HG03575 (cell line): ENCODE data around the gene EWSR1.

Experiments used
- ATAC-seq: cut with Tn5 transposase; IDR thresholded peaks from one replicate; pipeline ENCODE4 v1.9.1; 2021; ENCODE audit not compliant: unreplicated experiment, insufficient number of reproducible peaks, low FRiP score; ENCODE audit errors: extremely low read depth

Gene EWSR1

DNA sequence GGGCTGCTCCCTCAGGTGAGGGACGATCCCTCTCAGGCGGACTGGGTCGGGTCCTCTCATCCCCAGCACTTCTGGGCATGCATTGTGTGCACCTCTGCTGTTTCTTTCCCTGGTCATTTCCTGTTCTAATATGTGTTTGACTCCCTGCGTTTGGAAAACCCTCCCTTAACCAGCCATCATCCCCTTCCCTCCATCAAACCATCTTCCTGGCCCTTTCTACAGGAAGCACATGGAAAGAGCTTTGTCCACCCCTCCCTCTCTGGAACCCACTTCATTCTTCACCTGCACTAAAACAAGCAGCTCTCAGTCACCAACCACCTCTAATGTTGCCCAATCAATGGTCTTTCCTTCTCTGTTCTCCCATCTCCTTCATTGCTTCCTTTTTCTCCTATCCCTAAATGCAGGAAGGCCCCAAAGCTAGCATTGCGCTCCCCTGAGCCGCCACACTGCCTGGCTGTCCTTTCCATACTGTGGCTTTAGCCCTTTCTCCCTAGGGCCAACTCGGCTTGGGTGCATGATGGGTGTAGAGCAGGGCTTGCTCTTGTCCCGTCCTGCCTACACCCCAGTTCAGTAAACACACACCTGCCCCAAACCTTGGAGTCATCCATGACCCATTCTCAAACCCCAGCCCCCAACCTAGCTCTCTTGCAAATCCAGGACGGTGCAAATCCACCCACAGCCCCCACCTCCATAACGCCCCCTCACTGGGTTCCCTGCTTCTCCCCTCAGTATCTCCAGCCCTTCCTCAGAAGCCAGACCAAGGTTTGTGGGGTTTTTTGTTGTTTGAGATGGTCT lies 32.9 kb downstream of the EWSR1 start:
- ATAC-seq = no peak

DNA sequence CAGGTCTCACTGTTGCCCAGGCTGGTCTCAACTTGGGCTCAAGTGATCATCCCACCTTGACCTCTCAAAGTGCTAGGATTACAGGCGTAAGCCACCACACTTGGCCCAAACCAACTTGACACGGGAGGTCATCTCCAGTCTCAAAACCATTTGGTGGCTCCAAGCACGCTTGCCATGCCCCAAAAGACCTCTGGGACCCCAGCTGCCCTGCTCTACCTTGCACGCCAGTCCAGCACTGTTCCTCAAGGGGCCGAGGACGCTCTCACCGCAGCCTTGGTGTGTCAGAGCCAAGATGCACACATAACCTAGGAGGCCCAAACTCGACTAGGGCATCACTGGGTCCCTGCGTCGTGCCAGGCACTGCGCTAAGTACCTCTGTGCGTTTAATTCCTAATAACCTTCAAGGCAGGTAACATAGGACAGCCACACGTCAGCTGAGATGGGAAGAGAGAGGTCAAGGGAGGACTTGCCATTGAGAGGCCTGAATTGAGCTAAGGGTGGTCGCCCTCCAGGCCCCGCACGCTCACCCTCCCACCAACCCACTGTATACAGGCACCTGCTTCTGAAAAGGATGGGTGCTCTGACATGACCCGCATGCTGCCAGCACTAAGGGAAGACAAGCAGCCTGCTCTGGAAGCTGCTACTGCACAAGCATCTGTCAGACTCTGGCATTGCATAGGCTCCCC lies 33.8 kb downstream of the EWSR1 start:
- no peak for ATAC-seq

DNA sequence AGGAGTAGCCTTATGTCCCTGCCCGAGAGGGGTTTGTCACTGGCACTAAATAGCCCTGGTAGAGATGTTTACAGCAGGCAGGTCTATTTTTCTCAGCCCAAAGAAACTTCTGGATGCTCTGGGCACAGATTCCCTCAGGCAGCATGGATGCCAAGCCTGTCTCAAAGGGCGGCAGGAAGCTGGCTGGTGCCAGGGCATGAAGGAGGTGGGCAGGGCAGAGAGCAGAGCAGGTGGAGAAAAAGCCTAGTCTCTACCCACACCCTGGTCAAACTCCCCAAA lies 34.3 kb downstream of the EWSR1 start:
- ATAC-seq = no peak

DNA sequence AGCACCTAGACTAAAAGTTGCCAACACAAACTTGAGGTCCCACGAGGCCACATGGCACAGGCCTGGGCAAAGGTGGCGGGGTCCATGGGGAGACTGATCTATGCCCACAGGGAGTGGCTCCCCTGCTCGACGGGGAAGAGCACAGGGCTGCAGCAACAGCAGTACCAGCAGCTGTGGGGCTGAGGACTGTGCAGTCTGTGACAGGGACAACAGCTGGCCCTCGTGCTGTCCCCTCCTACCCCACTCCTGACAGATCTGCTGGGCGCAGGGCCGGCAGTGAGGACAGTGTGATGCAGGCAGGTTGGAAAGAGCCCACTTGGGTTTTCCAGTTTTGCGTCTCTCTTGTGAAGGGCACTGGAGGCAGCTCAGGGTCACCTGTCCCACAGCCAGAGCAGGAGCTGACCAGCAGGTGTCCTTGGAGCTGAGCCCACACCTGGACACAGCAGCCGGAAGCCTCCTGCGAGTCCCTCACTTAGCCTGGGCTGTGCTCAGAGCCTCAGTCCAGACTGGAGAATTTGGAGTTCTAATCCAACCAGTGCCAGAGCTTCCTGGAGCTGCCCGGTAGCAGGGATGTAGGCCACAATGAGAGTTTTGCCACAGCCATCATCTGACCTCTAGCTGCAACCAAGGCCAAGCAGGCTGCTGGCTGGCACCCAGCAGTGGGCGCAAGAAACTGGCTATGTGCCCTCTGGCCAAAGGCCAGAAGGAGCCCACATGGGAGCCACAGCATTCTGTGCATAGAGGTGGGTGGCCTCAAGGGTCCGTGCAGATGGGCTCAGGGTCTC lies 34.8 kb downstream of the EWSR1 start:
- no peak for ATAC-seq

DNA sequence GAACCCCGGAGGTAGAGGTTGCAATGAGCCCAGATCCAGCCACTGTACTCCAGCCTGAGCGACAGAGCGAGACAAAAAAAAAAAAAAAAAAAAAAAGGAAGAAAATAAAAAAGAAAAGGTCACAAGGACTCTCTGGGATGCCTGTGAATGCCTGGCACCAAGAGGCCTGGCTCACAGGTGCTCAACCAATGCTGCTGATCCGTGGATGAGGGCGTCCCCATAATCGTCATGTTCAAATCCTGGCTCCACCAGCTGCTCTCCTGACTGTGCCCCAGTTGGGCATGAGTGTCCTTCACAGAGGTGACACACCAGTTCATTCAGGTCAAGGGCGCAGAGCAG lies 37.7 kb downstream of the EWSR1 start:
- no peak for ATAC-seq

DNA sequence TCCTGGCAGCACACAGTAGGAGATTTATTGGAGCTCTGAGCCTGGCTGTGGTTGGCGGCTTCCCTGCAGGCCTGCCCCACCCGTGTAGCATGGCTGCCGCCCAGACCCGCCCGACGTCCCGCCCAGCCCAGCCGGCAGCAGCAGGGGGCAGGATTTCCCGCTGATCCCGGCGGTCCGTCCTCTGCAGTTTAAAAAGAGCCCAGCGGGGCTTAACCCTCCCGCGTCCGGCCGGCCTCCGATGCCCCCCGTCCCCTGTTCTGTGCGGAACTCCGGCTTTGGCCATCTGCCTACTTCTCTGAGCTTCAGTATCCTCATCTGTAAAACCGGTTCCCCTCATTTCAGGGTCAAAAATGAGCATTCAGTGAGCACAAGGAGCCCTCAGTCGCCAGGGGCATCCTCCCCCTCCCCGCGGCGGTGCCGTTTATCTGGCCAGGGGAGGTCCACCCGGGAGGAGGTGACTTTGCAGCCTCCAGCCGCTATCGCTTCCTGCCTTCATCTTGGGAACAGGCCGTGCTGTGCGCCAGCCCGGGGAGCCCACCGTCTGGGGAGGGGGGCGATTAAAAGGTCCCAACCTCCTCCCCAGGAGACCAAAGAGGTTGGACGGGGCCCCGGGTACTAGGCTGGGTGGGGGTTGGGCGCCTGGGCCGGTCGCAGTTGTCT lies 38.2 kb downstream of the EWSR1 start, which contains the start of gene GAS2L1:
Gene GAS2L1 (plus strand): TSS at position 476 of the 660 bp plus-strand sequence. CDS start 1,456 bp downstream, outside the sequence.
- no peak for ATAC-seq

DNA sequence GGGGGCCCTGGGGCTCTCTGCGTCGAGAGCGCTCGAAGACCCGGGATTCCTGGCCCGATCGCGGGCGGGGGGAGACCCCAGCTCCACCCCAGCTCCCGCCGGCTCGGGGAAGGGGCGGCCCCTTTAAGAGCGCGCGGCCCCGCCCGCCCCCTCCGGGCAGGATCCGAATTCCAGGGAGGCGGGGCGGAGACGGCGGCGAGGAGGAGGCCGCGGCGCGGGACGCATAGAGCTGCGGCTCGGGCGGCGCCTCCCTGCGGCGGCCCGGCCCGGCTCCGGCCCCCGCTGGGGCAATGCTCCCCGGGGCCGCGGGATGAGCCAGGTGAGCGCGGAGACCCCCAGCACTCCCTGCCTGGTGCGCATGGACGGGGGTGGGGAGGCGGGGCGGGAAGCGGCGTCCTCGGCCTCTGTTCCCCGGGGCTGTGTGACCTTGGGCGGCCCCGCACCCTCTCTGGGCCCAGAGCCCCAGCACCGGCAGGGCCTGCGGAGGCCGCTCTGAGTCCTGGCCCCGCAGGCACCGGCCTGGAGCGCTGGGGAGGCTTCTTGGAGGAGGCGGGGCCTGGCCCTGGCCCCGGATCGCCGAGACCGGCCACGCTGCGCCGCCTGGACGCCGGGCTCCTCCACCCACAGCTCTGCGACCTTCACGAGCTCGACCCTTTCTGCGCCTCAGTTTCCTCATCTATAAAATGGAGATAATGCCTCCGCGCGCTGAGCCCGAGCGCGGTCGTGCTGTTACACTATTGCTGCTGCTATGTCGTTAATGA lies 38.9 kb downstream of the EWSR1 start:
- no peak for ATAC-seq

DNA sequence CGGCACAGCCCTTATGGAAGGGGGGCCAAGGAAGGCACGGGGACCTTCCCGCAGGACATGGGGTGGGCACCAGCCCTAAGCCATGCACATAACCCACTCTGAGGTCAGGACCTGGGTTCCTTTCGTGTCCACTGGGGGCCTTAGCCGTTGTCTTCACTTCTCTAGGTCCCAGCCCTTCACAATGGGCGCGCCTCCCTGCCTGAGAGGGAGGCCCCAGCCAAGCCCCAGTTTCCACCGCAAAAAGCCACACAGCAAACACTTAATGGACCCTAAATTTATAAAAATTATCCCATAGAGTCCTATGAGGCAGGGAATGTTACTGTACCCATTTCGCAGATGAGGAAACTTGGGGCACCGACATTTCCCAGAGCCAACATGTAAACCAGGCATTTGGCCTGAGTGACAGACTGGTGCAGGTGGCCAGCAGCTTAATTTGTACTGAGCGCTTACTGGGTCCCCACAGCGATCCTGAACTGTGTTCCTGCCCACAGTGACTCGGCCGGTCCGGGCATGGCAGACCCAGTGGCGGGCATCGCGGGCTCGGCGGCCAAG lies 39.6 kb downstream of the EWSR1 start:
- no peak for ATAC-seq

DNA sequence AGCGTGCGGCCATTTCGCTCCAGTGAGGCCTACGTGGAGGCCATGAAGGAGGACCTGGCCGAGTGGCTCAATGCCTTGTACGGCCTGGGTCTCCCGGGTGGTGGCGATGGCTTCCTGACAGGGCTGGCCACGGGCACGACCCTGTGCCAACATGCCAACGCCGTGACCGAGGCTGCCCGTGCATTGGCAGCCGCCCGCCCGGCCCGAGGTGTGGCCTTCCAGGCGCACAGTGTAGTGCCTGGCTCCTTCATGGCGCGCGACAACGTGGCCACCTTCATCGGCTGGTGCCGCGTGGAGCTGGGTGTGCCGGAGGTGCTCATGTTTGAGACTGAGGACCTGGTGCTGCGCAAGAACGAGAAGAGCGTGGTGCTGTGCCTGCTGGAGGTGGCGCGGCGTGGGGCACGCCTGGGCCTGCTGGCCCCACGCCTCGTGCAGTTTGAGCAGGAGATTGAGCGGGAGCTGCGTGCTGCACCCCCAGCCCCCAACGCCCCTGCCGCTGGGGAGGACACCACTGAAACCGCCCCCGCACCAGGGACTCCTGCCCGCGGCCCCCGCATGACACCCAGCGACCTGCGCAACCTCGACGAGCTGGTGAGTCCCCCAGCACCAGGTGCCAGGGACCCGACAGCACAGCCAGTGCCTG lies 40.2 kb downstream of the EWSR1 start:
- ATAC-seq = no peak

DNA sequence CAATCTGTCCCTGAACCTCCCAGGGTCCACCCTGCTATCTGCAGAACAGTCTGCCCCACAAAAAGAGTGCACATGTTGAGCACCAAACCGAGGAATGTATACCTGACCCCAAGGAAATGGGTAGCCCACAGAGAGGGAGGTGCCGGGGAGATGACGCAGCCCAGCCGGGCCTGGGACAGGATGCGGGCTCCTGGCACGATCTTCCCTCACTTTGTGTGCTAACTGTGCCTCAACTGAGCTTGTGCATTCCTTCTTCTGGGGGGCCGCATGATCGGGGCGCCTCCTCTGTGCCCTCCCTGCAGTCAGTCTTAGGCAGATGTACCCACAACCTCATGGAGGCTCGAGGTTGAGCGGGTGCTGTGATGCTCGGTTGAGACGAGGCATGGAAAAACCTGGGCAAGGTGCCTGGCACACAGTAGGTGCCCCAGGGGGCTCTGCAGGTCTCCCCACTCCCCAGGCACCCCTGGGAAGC lies 40.8 kb downstream of the EWSR1 start:
- no peak for ATAC-seq

DNA sequence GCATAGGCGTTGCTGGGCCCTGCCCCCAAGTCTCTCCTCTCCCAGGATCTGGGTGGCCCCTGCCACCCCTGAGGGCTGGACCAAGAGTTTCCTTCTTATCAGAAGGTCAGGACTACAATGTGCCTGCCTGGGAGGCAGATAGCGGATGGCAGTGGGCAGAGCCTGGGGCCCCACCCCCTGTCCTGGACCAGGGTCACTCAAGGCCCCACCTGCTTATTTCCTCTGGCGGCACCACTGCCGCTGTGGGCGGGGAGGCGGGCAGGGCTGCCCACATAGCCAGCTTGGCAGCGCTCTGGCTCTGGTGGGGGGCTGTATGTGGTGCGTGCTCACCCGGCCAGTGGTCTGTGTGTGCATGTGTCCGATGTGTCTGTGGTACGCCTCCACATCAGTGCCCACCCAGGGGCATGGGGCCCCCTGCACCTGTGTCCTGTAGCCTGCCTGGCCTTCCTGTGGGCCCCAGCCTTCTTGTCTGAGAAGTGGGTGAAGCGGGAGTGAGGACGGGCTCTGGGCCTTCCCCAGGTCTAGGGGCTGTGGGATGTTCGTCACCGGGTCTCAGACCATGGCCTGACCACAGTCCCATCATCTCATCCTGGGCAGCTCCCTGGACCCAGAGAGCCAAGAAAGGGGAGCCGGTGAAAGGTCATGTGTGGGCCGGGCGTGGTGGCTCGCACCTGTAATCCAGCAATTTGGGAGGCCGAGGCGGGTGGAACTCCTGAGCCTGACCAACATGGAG lies 41.4 kb downstream of the EWSR1 start:
- no peak for ATAC-seq

DNA sequence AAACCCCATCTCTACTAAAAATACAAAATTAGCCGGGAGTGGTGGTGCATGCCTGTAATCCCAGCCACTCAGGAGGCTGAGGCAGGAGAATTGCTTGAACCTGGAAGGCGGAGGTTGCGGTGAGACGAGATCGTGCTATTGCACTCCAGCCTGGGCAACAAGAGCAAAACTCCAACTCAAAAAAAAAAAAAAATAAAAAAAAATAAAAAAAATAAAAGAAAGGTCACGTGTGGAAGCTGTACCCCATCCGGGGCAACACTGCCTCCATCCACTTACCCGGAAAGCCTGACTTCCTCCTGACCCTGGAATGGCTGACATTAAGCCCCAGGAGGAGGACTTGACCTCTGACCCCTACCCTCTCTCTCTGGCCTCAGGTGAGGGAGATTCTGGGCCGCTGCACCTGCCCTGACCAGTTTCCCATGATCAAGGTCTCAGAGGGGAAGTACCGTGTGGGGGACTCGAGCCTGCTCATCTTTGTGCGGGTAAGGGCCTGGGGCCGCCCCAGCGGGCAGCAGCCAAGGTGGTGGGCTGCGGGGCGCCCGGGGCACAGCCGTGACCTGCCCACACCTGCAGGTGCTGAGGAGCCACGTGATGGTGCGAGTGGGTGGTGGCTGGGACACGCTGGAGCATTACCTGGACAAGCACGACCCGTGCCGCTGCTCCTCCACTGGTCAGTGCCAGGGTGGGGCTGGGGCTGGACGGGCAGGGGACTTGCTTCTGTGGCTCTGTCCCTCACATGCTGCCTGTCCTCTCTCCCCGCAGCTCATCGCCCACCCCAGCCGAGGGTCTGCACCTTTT lies 42.2 kb downstream of the EWSR1 start:
- ATAC-seq = no peak

DNA sequence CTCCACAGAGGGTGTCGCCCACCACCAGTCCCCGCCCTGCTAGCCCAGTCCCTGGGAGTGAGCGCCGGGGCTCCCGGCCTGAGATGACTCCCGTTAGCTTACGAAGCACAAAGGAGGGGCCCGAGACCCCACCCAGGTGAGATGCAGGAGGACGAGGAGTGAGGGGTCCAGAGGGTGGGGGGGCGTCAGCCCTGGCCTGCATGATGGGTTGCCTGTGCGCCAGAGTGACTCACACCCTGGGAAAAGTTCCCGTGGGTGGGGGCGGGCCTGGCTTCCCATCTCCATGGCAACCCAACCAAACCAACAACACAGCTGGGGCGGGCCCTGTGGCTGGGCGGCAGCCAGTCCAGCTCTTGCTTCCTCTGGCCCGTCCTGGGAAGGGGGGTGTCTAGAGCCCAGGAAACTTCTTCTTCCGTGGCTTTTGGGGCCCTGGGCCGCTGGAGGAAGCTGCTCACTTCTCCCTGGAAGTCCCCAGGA lies 42.8 kb downstream of the EWSR1 start:
- no peak for ATAC-seq

DNA sequence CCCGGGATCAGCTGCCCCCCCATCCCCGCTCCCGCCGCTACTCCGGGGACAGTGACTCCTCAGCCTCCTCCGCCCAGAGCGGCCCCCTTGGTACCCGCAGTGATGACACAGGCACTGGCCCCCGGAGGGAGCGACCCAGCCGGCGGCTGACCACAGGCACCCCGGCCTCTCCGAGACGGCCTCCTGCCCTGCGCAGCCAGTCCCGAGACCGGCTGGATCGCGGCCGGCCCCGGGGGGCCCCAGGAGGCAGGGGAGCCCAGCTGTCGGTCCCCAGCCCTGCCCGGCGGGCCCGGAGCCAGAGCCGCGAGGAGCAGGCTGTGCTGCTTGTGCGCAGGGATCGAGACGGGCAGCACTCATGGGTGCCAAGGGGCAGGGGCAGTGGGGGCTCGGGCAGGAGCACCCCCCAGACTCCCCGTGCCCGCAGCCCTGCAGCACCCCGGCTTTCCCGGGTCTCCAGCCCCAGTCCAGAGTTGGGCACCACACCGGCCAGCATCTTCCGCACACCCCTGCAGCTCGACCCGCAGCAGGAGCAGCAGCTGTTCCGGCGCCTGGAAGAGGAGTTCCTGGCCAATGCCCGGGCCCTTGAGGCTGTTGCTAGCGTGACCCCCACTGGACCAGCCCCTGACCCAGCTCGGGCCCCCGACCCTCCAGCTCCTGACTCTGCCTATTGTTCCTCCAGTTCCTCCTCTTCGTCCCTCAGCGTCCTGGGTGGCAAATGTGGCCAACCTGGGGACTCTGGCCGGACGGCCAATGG lies 43.6 kb downstream of the EWSR1 start:
- no peak for ATAC-seq

DNA sequence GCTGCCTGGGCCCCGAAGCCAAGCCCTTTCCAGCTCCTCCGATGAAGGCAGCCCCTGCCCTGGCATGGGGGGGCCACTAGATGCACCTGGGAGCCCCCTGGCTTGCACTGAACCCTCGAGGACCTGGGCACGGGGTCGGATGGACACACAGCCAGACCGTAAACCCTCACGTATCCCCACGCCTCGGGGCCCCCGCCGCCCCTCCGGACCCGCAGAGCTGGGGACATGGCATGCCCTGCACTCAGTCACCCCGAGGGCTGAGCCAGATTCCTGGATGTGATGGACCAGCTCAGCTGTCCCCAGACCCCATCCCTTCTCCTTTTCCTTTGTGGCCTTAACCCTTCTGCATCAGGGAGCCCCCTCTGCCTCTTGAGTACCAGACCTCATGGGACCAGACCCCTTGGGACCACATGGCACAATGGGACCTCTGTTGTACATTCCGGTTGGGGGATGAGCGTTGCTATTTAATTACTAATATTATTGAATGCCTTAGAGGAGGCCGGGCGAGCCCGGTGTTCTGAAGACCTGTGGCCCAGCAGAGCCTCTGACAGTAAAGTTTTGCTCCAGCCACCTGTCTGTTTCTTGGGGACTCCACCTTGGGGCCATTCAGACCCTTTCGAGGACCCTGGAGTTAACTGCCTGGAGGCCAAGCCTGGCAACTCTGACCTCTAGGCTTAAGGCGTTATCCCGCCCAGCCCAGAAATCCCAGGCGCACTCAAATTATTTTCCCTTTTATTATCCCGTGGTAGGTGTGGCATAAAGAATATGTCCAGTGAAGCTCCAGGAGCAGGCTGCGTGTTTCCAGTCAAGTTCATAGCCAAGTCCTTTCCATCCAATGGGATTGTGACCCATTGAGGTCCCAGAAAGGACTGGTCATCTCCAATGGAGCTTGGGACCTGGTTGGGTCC lies 44.4 kb downstream of the EWSR1 start:
- no peak for ATAC-seq
